Transverse colon (tissue), 4 donors: Measurements from ENCODE around the gene PLIN5. TPM values are rescaled to one million over a fixed set of nuclear protein-coding genes. Genes with fewer than 3 reads are reported as not detected.
"Not testable (repeated sequence)": the region's sequence is repeated elsewhere in the genome, so short reads cannot be mapped to it uniquely, and the experiment has no call there.

Experiments
- DNase-seq: peaks from one replicate; pipeline ENCODE4 v3.0.0-alpha.2; 2019
- H3K27ac ChIP-seq, 4 donors: fragments of 200-600 bp; sonication (generic); 2 replicates each; pipeline ENCODE4 v1.5.1; 2016 to 2018; ENCODE audit warnings: inconsistent platforms in 4 of 4
- H3K27me3 ChIP-seq: fragments of 200-600 bp; sonication (generic); 2 replicates; pipeline ENCODE4 v1.5.1; 2017; ENCODE audit warnings: inconsistent platforms
- H3K36me3 ChIP-seq, 4 donors: fragments of 200-600 bp; sonication (generic); 2 replicates each; pipeline ENCODE4 v1.5.1; 2017 to 2019; ENCODE audit warnings: inconsistent platforms in 4 of 4
- H3K4me1 ChIP-seq, 4 donors: fragments of 200-600 bp; sonication (generic); 2 replicates each; pipeline ENCODE4 v1.5.1; 2017 to 2020; ENCODE audit warnings: inconsistent platforms in 4 of 4
- H3K4me3 ChIP-seq, 4 donors: fragments of 200-600 bp; sonication (generic); 1 replicate in 1 of 4; 2 replicates in 3 of 4; pipeline versions ENCODE4 v1.5.1 to v1.6.1; 2017 to 2019; ENCODE audit warnings: inconsistent platforms in 4 of 4
- H3K9me3 ChIP-seq, 2 donors: fragments of 200-600 bp; sonication (generic); 2 replicates each; pipeline ENCODE4 v1.5.1; 2017 to 2019; ENCODE audit warnings: inconsistent platforms in 2 of 2
- CTCF ChIP-seq, 5 experiments: fragments of 200-600 bp in 3 of 5; fragments of 450-650 bp in 2 of 5; sonication (generic) in 3 of 5; IDR thresholded peaks; 1 replicate in 2 of 5; 2 replicates in 3 of 5; pipeline ENCODE4 v1.5.1; 2016 to 2017; ENCODE audit warnings: antibody characterized with exemption in 5 of 5, inconsistent platforms in 3 of 5, mild to moderate bottlenecking in 2 of 5, moderate library complexity in 1 of 5
- EP300 ChIP-seq: sonication (generic); formaldehyde crosslinking; IDR thresholded peaks from one replicate; pipeline ENCODE4 v1.6.1; 2017; ENCODE audit warnings: antibody characterized with exemption, low read depth
- POLR2A ChIP-seq: fragments of 450-650 bp; IDR thresholded peaks from one replicate; pipeline ENCODE4 v1.6.1; 2016; ENCODE audit warnings: antibody characterized with exemption, mild to moderate bottlenecking, moderate library complexity
- POLR2AphosphoS5 ChIP-seq, 3 donors: sonication (generic); formaldehyde crosslinking; IDR thresholded peaks; one replicate each; pipeline ENCODE4 v1.6.1; 2016; ENCODE audit warnings: antibody characterized with exemption in 3 of 3
- WGBS, 2 donors: methylation state at CpG; one replicate each; pipeline ENCODE4 v1.1.5; 2018; ENCODE audit warnings: low coverage in 1 of 2; 5-methylcytosine and 5-hydroxymethylcytosine counted together
- in situ Hi-C, 4 donors: fragments of 200-750 bp; cut with MboI; loops; one replicate each; pipeline versions ENCODE4 v1.15.0 to v1.15.1; 2017; ENCODE audit warnings: low sequenced_read_pairs in 3 of 4, low pct_ligation_motif_present in 1 of 4, low pct_unique_long_range_greater_than_20kb in 1 of 4
- intact Hi-C: fragments of 100-400 bp; cut with DNase I; formaldehyde crosslinking; loops from one replicate; pipeline ENCODE4 v1.15.1; 2023; ENCODE audit warnings: low total_unique reads
- total RNA-seq, 4 donors: library from RNA; depleted of rRNA; stranded (reverse); fragments of >200 nt; gene quantifications; one replicate each; pipeline ENCODE4 v1.1.0, GENCODE V29; 2016

Gene PLIN5
- total RNA-seq, 4 donors from 2014 or later = 2.7 to 6.7 (median 6.0) TPM; not detected in 1

DNA sequence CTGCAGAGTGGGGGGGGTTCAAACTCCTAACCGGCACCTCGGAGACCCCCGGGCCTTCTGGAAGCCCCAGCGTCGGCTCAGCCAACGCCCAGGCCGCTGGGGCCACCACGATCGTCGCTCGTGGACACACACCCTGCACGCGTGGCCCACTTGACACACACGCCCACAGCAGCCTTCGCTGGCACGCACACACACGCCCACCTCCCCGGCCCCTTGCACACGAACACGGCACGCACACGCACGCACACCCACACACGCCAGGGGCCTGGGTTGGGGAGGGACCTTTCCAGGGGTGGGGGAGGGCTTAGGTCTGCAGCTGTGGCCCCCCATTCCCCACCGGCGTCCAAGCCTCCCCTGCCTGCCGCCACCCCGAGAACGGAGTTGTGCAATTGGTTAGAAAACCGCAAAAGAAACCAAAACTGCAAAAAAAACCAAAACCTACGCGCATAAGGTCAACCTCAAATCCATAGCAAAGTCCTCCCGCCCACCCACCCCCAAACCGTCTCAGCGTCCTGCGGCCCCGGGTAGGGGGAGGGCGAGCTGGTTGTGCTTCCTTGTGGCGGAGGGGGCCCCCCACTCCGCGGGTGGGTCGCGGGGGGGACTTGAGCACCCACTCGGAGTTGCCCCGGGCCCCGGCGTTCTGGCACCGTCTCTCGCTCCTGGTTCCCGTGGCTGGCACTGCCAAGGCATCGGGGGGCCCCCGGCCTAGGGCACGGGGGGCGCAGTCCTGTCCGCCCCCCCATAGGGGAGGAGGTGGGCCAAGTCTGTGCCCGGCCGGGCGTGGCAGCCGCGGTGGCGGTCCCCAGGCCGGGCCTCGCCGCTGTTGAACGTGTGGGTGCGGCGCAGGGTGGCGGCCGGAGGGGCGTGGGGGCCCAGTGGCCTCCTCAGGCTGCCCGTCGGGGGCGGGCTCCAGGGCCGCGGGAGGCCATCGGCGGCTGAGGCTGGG is 8.1 kb upstream of the PLIN5 start:
- DNase-seq = no peak
- Histone ChIP-seq H3K27ac (no peak overlapping the region), H3K4me3 (peak overlapping the region in 1 of 4 donors; percentile 1), H3K27me3 (peaks cover 4% of the 10 kb centered on the region), H3K9me3 (no peaks in the 10 kb centered on the region), H3K36me3 (no peaks in the 10 kb centered on the region), H3K4me1 (no peaks in the 10 kb centered on the region)
- in situ Hi-C loops (no loop called here), intact Hi-C loops (no loop called here)
- WGBS, 2 donors = 75% methylated on average over 51 of the region's 77 CpGs; no CpG with 5 or more reads in 1 of the 2 donors
- TF ChIP-seq POLR2AphosphoS5 (IDR thresholded peaks at IDR 0.05) (no peak), CTCF (IDR thresholded peaks at IDR 0.05) (no peak), EP300 (no peak), POLR2A (no peak)

DNA sequence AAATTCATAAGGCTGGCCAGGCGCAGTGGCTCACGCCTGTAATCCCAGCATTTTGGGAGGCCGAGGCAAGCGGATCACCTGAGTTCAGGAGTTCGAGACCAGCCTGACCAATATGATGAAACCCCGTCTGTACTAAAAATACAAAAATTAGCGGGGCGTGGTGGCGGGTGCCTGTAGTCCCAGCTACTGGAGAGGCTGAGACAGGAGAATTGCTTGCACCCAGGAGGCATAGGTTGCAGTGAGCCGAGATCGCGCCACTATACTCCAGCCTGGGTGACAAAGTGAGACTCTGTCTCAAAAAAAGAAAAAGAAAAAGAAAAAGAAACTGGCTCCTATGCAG is 6.8 kb upstream of the PLIN5 start:
- intact Hi-C loops, H3K27ac ChIP-seq, H3K36me3 ChIP-seq, H3K4me1 ChIP-seq, in situ Hi-C loops, DNase-seq, H3K4me3 ChIP-seq, H3K9me3 ChIP-seq, H3K27me3 ChIP-seq: not testable (repeated sequence)
- 92 to 96% methylated on average over 4 to 12 of the region's 12 CpGs for WGBS, 2 donors

- H3K36me3 ChIP-seq = no peaks in the 10 kb centered on the region
- no peak overlapping the region for H3K4me3 ChIP-seq
- WGBS, 2 donors = 37 to 87% methylated on average over 2 to 12 of the region's 12 CpGs
- no peak for TF ChIP-seq EP300
- no peak for TF ChIP-seq POLR2A
- no peak for TF ChIP-seq POLR2AphosphoS5 (IDR thresholded peaks at IDR 0.05)
- TF ChIP-seq CTCF (IDR thresholded peaks at IDR 0.05) = no peak
- intact Hi-C loops = no loop called here
- no peaks in the 10 kb centered on the region for H3K9me3 ChIP-seq
- H3K4me1 ChIP-seq = peaks cover 0 to under 1% (median 0%) of the 10 kb centered on the region in 4 donors
- DNase-seq = no peak
- in situ Hi-C loops = no loop called here
- peak overlapping the region in 2 of 4 donors; percentile 64 to 65 for H3K27ac ChIP-seq
- peaks cover 2% of the 10 kb centered on the region for H3K27me3 ChIP-seq
Observed at GRCh38 chr19:4541114-4541805, 6.2 kb upstream of the PLIN5 start.

DNA sequence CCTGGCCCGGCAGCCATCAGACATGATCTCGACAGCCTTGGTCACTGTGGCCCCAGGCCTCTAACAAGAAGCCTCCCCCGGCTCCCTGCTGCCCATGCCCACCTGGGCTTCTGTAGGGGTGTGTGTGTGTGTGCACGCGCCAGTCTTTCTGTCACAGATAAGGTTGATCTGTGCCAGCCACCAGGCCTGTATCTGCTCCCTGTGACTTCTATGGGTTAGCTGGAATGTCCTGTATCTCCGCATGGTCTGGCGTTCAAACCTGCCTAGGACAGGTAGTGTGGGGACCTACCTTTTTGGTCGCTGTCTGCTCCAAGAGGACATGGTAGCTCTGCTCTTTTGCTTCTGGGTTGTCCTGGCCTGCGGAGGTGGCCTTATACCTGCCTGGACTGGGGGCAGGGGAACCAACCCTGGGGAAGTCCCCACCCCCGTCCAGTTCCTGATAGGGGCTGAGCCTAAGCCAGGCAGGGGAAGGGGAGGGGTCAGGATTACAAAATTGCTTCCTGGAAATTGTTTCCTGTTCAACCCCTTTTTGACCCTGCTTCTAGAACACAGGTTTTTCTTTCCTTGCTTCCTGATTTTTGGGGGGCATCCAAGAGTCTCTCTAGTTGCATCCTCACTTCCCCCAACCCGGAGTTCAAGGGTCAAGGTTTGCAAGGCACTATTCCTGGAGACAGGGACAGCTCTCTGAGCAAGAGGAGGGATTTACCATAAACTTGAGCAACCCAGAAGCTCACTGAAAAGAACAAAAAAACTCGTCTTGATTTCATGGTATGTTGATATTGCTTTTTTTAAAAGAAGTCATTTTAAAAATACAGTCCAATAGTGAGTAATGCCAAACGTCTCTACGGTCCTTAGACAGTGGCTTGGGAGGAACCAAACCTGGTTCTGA is 4.9 kb upstream of the PLIN5 start, which contains the start of gene LRG1:
Gene LRG1 (minus strand): TSS at position 344 of the 889 bp plus-strand sequence. CDS start 23 bp downstream, at position 321.
- TF ChIP-seq POLR2AphosphoS5 (IDR thresholded peaks at IDR 0.05) (peak; percentile 58 to 89 (median 73)), EP300 (no peak), POLR2A (peak; percentile 81), CTCF (IDR thresholded peaks at IDR 0.05) (no peak)
- Histone ChIP-seq H3K27me3 (peaks cover 14% of the 10 kb centered on the region), H3K27ac (peak within 1 kb of the TSS; percentile 64 to 76 (median 68)), H3K9me3 (no peaks in the 10 kb centered on the region), H3K36me3 (no peaks in the 10 kb centered on the region), H3K4me3 (peak within 1 kb of the TSS in 3 of 4 donors; percentile 15 to 31 (median 19)), H3K4me1 (peaks cover 0 to 13% (median 9%) of the 10 kb centered on the region in 4 donors)
- in situ Hi-C loops (no loop called here), intact Hi-C loops (no loop called here)
- 45 to 50% methylated on average over 2 to 14 of the region's 14 CpGs for WGBS, 2 donors
- peak; percentile 88 for DNase-seq
